NB4 (cell line): ENCODE measurements around the gene HIC1.
A peak's percentile ranks its signal among the peaks of the same experiment; 100 is the strongest.

ENCODE experiments used
- DNase-seq: peaks from one replicate; pipeline ENCODE4 v3.0.0; 2010; ENCODE audit warnings: low read depth
- H3K4me3 ChIP-seq: one replicate; pipeline ENCODE4 v1.5.1; 2011; ENCODE audit warnings: mild to moderate bottlenecking, low read depth, low read length, moderate library complexity
- MYC ChIP-seq: IDR thresholded peaks from 2 replicates; pipeline ENCODE4 v1.6.1; 2011; ENCODE audit warnings: low read depth, low read length
- POLR2A ChIP-seq: IDR thresholded peaks from 2 replicates; pipeline ENCODE4 v1.6.1; 2011; ENCODE audit warnings: mild to moderate bottlenecking; ENCODE audit not compliant: insufficient read length; ENCODE audit errors: extremely low read depth
- TF ChIP-seq, protein P1 (sequence below): IDR thresholded peaks from 2 replicates; pipeline ENCODE4 v1.6.1; 2011; ENCODE audit warnings: low read depth, low read length
- TF ChIP-seq, protein P2 (sequence below): IDR thresholded peaks from one replicate; pipeline ENCODE4 v1.5.1; 2012; ENCODE audit warnings: low read depth, low read length

The HIC1 gene

DNA sequence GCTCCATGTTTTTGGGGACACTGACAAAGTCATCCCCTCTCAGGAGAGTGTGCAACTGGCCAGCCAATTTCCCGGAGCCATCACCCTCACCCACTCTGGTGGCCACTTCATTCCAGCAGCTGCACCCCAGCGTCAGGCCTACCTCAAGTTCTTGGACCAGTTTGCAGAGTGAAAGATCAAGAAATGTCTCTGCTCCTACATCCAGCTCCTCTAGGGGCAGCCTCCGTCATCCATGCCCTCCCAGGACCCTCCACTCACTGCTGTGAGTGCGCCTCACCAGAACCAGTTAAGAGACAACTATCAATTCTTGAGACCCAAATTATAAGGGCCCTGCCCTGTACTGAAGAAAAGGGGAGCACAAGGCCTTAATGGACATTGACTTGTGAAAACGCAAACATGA lies 12.0 kb upstream of the HIC1 start:
- no peak for DNase-seq
- peak overlapping the region; percentile 70 for H3K4me3 ChIP-seq
- TF ChIP-seq MYC (no peak), POLR2A (no peak)
- TF ChIP-seq, protein P1, sequence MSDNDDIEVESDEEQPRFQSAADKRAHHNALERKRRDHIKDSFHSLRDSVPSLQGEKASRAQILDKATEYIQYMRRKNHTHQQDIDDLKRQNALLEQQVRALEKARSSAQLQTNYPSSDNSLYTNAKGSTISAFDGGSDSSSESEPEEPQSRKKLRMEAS: no peak
- TF ChIP-seq, protein P2, sequence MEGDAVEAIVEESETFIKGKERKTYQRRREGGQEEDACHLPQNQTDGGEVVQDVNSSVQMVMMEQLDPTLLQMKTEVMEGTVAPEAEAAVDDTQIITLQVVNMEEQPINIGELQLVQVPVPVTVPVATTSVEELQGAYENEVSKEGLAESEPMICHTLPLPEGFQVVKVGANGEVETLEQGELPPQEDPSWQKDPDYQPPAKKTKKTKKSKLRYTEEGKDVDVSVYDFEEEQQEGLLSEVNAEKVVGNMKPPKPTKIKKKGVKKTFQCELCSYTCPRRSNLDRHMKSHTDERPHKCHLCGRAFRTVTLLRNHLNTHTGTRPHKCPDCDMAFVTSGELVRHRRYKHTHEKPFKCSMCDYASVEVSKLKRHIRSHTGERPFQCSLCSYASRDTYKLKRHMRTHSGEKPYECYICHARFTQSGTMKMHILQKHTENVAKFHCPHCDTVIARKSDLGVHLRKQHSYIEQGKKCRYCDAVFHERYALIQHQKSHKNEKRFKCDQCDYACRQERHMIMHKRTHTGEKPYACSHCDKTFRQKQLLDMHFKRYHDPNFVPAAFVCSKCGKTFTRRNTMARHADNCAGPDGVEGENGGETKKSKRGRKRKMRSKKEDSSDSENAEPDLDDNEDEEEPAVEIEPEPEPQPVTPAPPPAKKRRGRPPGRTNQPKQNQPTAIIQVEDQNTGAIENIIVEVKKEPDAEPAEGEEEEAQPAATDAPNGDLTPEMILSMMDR: no peak

DNA sequence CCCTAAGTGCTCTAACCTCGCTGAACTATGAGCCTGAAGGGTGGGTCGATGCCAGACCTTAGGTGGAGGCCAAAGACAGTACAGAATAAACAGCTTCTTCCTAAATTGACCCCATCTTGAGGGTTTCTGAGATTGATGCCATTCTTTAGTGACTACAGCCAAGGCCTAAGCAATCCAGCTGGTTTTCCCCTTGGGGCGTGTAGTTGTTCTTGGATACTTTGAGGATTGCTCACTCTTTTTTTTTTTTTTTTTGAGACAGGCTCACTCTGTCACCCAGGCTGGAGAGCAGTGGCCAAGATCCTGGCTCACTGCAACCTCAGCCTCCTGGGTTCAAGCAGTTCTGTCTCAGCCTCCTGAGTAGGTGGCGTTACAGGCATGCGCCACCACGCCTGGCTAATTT lies 11.1 kb upstream of the HIC1 start:
- DNase-seq: no peak
- TF ChIP-seq, protein P1: no peak
- no peak for TF ChIP-seq POLR2A
- TF ChIP-seq, protein P2: no peak
- TF ChIP-seq MYC: no peak

DNA sequence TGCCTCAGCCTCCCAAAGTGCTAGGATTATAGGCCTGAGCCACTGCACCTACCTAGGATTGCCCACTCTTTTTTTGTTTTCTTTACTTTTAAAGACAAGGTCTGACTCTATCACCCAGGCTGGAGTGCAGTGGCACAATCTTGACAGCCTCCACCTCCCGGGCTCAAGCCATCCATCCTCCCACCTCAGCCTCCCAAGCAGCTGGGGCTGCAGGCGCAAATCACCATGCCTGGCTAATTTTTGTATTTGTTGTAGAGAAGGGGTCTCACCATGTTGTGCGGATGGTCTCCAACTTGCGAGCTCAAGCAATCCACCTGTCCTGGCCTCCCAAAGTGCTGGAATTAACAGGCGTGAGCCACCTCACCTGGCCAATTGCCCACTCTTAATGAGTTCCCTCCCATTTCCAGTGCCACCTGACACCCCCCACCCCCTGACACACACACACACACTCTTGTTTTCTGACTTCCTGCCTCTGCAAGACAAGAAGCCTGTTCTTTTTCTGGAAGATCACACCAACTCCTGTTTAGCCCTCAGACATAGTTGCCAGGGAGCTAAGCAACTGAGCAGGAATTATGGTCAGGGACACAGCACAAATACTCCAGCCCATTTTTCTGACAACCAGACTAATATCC lies 10.5 kb upstream of the HIC1 start:
- TF ChIP-seq, protein P2: no peak
- TF ChIP-seq MYC: no peak
- no peak overlapping the region for H3K4me3 ChIP-seq
- DNase-seq: no peak

More for the DNA sequence above, 11.1 kb upstream of the HIC1 start:
- H3K4me3 ChIP-seq: no peak overlapping the region

DNA sequence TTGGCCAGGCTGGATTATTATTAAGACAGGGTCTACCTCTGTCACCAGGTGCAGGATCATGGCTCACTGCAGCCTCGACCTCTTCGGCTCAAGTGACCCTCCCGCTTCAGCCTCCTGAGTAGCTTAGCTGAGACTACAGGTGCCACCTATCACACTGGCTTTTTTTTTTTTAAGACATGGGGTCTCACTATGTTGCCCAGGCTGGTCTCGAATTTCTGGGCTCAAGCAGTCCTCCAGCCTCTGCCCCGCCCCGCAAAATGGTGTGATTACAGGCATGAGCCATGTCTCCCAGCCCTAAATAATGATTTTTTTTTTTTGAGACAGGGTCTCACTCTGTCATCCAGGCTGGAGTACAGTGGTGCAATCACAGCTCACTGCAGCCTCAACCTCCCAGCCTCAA lies 7.3 kb upstream of the HIC1 start:
- no peak overlapping the region for H3K4me3 ChIP-seq
- DNase-seq: no peak
- TF ChIP-seq, protein P2: no peak
- no peak for TF ChIP-seq POLR2A
- TF ChIP-seq, protein P1: no peak
- no peak for TF ChIP-seq MYC

DNA sequence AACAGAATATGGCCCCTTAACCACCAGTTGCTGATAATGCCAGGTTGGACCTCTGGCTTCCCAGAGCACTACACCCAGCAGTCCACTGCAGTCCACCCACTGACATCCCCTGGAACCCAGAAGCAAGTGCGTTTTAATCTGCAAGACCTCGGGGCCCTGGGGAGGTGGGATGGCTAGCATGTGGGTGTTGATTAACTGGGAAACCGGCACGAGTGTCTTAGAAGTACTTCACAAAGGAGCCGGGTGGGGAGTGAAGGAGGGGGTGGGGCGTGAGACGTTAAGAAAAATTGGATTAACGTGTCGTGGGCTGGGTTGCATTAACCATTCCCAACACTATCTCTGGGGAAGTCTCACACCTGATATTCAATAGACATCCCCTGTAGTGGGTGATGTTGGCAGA lies 6.1 kb upstream of the HIC1 start:
- H3K4me3 ChIP-seq: no peak overlapping the region
- TF ChIP-seq, protein P2: no peak
- DNase-seq: no peak

DNA sequence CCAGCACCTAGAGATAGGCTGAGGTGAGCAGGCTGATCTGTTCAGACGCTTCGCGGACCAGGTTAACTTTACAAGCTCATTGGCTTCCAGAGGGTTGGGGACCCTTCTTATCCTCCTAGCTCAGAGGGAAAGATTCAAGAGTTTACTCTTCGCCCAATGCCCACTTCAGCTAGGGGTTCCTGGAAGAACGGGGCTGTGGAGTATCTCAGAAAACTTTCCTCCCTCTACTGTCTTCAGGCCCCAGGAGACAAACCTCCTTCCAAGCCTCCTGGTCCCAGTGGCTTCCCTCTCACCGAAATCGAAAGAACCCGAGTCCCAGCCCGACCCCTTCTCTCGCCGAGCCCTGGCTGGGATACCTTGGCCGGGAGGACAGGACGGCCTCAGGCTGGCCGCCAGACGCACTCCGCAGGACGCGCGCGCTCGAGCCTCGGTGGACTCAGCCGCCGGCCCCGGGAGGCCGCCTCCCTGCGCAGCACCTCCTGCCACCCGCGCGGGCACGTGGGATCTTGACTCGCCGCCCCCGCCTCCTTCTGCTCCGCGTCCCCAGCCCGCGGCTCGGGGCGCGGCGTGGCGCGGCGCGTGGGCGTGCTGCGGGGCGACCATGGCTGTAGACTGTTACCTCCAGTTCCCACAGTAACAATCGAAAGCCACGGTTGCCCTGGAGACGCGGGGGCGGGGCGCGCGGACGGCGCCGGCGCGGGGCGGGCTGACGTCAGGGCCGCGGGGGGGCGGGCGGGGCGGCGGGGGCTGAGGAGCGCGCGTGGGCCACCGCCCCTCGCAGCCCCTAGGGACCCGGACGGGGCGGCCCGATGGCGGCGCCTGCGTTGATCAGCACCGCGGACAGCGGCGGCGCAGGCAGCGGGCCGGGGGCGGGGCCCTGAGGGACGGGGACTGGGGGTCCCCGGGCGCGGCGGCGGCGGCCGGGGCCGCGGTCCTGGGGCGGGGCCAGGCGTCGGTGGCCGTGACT lies 5.3 kb upstream of the HIC1 start:
- TF ChIP-seq POLR2A (no peak), MYC (peak; percentile 32; the same call in 1 of the 2 replicates)
- no peak overlapping the region for H3K4me3 ChIP-seq
- peak; percentile 63 for DNase-seq
